Right kidney (tissue), 9 donors: ENCODE measurements around the gene ZNF583.

Experiments used
- DNase-seq: peaks from one replicate; pipeline ENCODE4 v3.0.0-alpha.2; 2016
- long read RNA-seq, 8 donors: transcript quantifications; one replicate each; lab custom pipeline, GENCODE V29; 2026

The ZNF583 gene
- long read RNA-seq, donor 1, full-length matches to known transcripts: 3 of 3 reads
- long read RNA-seq, donor 1, partial matches to known transcripts: 0 of 3 reads
- long read RNA-seq, donor 1, other reads (novel, unspliced or antisense): 0 of 3 reads
- long read RNA-seq, donor 2, full-length matches to known transcripts: 3 of 3 reads
- long read RNA-seq, donor 2, partial matches to known transcripts: 0 of 3 reads
- long read RNA-seq, donor 2, other reads (novel, unspliced or antisense): 0 of 3 reads
- long read RNA-seq, donor 3, full-length matches to known transcripts: 1 of 1 reads
- long read RNA-seq, donor 3, partial matches to known transcripts: 0 of 1 reads
- long read RNA-seq, donor 3, other reads (novel, unspliced or antisense): 0 of 1 reads
- long read RNA-seq, donor 4, full-length matches to known transcripts: 1 of 1 reads
- long read RNA-seq, donor 4, partial matches to known transcripts: 0 of 1 reads
- long read RNA-seq, donor 4, other reads (novel, unspliced or antisense): 0 of 1 reads
- long read RNA-seq, donor 5, full-length matches to known transcripts: 1 of 1 reads
- long read RNA-seq, donor 5, partial matches to known transcripts: 0 of 1 reads
- long read RNA-seq, donor 5, other reads (novel, unspliced or antisense): 0 of 1 reads
- long read RNA-seq, donor 6, full-length matches to known transcripts: 5 of 5 reads
- long read RNA-seq, donor 6, partial matches to known transcripts: 0 of 5 reads
- long read RNA-seq, donor 6, other reads (novel, unspliced or antisense): 0 of 5 reads
- long read RNA-seq, donor 7, full-length matches to known transcripts: 4 of 4 reads
- long read RNA-seq, donor 7, partial matches to known transcripts: 0 of 4 reads
- long read RNA-seq, donor 7, other reads (novel, unspliced or antisense): 0 of 4 reads
- long read RNA-seq, donor 8, full-length matches to known transcripts: 2 of 2 reads
- long read RNA-seq, donor 8, partial matches to known transcripts: 0 of 2 reads
- long read RNA-seq, donor 8, other reads (novel, unspliced or antisense): 0 of 2 reads

- DNase-seq: peak; percentile 100
Measured at GRCh38 chr19:56403764-56404704, at the start of gene ZNF583. Gene ZNF583 (plus strand): TSS chr19:56404332. CDS start chr19:56407115, 2,783 bp downstream.

- no peak for DNase-seq
Measured at GRCh38 chr19:56355517-56355916, 48.6 kb upstream of the ZNF583 start.

- DNase-seq: no peak
Measured at GRCh38 chr19:56356944-56357343, 47.2 kb upstream of the ZNF583 start.

GRCh38 chr19:56360841-56361240 is 43.3 kb upstream of the ZNF583 start:
- DNase-seq: no peak

GRCh38 chr19:56367829-56368711 is 36.1 kb upstream of the ZNF583 start:
- DNase-seq: peak; percentile 96

GRCh38 chr19:56369886-56370676 is 34.1 kb upstream of the ZNF583 start:
- no peak for DNase-seq

- DNase-seq: no peak
Measured at GRCh38 chr19:56372281-56372680, 31.9 kb upstream of the ZNF583 start.

- DNase-seq: no peak
Measured at GRCh38 chr19:56377105-56377924, 26.8 kb upstream of the ZNF583 start.

GRCh38 chr19:56383826-56384605 is 20.1 kb upstream of the ZNF583 start:
- DNase-seq: no peak

- peak; percentile 100 for DNase-seq
Measured at GRCh38 chr19:56393119-56394012, 10.8 kb upstream of the ZNF583 start, which contains the start of gene ZNF582. Gene ZNF582 (minus strand): TSS chr19:56393534. CDS start chr19:56391752, 1,782 bp downstream.

GRCh38 chr19:56398809-56399208 is 5.3 kb upstream of the ZNF583 start:
- no peak for DNase-seq

GRCh38 chr19:56400485-56400884 is 3.6 kb upstream of the ZNF583 start:
- DNase-seq: no peak

GRCh38 chr19:56403261-56403660 is 871 bp upstream of the ZNF583 start:
- DNase-seq: no peak

GRCh38 chr19:56404705-56405056 is 549 bp downstream of the ZNF583 start:
- no peak for DNase-seq

GRCh38 chr19:56405062-56405461 is 930 bp downstream of the ZNF583 start:
- no peak for DNase-seq

GRCh38 chr19:56423276-56423984 is 19.3 kb downstream of the ZNF583 start:
- no peak for DNase-seq
